T-helper 2 cell treated with Interferon-gamma antibody and Interleukin-4, amounts not matched to agents 100 ng/mL and 5 ng/mL, for 36 hours (primary cell): ENCODE results near the gene TBC1D10A. TPM values are rescaled to one million over a fixed set of nuclear protein-coding genes. Genes with fewer than 3 reads are reported as not detected.

Experiments used
- intact Hi-C: fragments of 100-400 bp; cut with micrococcal nuclease; formaldehyde crosslinking; loops from one replicate; pipeline ENCODE4 v1.15.1; 2023
- total RNA-seq: library from RNA; stranded (reverse); gene quantifications from 2 replicates; pipeline ENCODE4 v1.2.3, GENCODE V29; 2022

Gene TBC1D10A, protein sequence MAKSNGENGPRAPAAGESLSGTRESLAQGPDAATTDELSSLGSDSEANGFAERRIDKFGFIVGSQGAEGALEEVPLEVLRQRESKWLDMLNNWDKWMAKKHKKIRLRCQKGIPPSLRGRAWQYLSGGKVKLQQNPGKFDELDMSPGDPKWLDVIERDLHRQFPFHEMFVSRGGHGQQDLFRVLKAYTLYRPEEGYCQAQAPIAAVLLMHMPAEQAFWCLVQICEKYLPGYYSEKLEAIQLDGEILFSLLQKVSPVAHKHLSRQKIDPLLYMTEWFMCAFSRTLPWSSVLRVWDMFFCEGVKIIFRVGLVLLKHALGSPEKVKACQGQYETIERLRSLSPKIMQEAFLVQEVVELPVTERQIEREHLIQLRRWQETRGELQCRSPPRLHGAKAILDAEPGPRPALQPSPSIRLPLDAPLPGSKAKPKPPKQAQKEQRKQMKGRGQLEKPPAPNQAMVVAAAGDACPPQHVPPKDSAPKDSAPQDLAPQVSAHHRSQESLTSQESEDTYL
- 46.2 and 46.6 TPM in 2 replicates for total RNA-seq

DNA sequence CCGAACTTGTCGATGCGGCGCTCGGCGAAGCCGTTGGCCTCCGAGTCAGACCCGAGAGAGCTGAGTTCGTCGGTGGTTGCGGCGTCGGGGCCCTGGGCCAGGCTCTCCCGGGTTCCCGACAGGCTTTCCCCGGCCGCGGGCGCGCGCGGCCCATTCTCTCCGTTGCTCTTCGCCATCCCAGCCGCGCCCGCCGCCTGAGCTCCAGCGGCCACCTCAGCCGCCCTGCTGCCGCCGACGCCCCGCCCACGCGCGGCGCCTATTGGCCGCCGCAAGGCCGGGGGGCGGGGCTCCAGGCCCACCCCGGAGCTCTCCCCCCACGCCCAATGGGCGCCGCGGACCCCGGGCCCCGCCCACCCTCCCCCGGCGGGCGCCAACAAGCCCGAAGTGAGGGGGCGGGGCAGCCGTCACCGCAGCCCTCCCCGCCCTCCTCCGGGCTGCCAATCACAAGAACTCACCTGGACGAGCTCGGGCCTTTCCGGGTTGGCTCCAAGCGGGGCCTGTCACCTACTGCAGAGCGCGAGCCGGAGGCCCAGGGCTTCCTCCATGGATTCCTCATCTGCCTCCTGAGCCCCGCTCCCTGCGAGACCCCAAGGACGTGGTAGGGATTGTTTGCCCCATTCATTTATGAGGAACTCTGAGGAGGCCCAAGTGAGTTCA, at the start of gene TBC1D10A:
TBC1D10A (minus strand) TSS at position 236 of the 657 bp plus-strand sequence; CDS start at position 176, 60 bp downstream.
- intact Hi-C loops = loop anchor here (1.0 to 5.0 kb wide), 7 partner anchors 22 to 595 kb away; partner anchors contain the start of genes CASTOR1, MTFP1, OSM and RNF215

DNA sequence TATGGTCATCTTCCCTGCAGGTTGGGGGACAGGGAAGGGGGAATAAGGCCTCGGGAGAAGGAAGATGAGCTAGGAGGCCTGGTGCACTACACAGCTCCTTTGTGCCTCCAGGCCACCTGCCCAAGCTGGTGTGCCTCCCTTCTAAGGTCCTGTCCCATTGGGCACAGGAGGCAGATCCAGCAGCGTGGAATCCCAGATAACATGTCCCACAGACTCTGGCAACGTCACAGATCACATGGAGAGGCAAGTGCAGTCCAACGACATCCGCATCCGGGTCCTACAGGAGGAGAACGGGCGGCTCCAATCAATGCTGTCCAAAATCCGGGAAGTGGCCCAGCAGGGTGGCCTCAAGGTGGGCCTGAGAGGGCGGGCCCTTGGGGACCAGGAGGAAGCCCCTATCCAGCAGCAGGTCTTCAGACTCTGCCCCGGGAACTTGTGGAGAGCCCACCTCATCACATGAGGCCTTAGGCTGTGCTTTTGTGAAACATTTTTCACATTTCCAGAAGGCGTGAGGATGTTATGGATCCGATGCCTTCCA, 48.6 kb upstream of the TBC1D10A start:
- intact Hi-C loops = no loop called here

DNA sequence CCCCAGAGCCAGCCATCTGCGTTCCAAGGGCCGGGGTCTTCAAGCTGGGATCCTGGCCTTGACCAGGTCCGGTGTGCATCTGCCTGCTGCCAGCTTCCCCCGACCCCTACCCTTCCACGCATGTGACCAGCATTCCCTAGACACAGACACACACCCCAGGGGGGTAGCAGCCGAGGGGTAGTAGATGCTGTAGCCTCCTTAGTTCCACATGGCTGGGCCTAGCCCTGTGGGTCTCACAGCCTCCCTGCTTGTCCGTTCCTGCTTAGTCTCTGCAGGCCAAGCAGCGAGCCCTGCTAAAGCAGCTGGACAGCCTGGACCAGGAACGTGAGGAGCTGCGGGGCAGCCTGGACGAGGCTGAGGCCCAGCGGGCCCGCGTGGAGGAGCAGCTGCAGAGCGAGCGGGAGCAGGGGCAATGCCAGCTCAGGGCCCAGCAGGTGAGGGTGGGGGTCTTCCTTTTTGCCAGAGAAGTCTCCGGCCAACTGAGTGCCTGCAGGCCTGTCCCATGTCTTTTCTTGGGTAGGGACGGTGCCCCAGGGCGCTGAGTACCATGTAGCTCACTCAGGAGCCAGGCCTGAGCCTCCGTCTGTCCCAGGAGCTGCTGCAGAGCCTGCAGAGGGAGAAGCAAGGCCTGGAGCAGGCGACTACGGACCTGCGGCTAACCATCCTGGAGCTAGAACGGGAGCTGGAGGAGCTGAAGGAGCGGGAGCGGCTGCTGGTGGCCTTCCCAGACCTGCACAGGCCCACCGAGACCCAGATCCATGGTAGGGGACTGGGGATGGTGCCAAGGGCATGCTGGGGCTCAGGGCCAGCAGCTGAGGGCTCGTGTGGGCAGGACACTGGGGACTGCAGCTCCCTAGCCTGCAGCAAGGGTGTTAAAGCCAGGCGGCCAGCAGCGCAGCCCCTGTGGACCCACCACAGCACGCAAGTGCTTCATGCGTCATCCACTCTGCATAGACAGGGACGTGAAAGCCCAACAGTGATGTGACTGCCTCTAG, 46.9 kb upstream of the TBC1D10A start:
- intact Hi-C loops = no loop called here

DNA sequence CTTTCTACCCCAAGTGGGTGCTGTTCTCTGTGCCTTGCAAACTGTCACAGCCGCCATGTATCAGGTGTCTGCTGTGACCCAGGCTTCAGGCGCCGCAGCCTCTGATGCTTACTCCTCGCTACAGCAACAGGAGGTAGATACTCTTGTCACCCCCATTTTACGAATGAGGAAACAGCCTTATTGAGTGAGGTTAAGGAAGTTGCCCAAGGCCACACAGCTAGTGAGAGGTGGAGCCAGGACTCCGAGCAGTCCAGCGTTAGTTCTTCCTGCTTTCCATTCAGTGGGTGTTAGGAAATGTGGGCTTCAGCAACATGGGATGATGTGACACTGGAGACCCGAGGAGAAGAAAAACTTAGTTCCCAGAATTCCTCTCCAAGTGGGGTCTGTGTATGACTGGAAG, 46.2 kb upstream of the TBC1D10A start:
- intact Hi-C loops = no loop called here

DNA sequence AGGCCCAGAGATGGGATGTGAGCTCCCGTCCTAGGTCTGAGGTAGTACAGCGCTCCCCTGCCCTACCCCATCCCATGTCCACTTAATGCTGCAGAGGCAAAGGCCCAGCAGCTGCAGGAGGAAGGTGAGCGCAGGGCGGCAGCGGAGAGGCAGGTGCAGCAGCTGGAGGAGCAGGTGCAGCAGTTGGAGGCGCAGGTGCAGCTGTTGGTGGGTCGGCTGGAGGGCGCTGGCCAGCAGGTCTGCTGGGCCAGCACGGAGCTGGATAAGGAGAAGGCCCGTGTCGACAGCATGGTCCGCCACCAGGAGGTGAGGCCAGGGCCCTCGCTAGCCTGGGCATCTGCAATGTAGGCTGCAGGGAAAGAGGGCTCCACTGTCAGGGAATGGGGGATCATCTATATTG, 45.2 kb upstream of the TBC1D10A start:
- intact Hi-C loops = no loop called here

DNA sequence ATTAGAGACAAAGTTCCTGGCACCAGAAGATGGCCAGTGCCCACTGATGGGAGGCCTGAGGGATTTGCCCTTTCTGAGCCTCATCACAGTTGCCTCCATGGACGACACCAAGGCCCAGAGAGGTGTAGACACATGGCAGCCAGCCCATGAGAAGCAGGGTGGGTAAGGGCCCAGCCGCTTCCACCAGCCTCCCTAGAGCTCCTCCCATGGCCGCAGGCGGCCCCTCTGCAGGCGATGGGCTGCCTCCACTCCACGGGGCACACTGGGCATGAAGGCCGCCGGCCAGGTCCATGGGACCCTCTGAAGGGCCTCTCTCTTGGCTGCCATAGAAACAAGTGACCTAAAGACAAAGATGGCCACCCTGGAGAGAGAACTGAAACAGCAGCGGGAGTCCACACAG, 44.6 kb upstream of the TBC1D10A start:
- intact Hi-C loops = no loop called here

DNA sequence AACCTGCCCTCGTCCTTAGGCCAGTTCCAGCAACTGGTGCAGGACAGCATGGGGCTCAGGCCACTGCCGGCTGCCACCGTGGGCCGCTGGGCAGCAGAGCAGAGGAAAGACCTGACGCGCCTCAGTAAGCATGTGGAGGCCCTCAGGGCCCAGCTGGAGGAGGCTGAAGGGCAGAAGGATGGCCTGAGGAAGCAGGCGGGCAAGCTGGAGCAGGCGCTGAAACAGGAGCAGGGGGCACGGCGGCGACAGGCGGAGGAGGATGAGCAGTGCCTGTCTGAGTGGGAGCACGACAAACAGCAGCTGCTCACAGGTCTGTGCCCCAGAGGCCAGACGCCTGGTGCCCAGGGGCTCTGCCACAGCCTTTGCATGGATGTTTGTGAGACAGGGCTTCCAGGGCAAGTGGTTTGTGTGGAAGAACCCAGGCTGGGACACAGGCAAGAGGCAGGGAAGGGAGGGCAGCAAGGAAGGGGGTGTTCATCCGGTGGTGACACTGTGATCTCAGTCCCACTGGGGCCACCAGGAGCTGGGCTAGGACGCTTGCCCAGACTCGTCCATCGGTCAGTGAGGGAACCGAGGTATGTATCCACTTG, 44.0 kb upstream of the TBC1D10A start:
- intact Hi-C loops = no loop called here

DNA sequence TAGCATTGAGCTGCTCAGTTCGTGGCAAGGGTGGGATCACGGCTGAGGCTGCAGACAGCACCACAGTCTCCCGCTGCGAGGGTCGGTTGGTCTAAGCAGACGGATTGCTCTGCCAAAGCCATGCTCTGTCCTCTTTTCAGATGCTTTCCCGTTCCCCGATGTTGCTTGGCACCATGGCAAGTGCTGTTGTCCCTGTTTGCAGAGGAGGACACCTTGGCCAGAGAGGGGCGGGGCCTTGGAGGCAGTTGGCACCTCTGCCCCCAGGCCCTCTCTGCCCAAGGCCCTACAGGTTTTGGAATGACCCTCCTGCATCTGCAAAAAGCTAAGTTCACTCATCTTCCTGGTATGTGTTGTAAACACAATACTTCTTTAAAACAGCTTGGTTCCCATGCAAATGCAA, 41.7 kb upstream of the TBC1D10A start:
- intact Hi-C loops = no loop called here

DNA sequence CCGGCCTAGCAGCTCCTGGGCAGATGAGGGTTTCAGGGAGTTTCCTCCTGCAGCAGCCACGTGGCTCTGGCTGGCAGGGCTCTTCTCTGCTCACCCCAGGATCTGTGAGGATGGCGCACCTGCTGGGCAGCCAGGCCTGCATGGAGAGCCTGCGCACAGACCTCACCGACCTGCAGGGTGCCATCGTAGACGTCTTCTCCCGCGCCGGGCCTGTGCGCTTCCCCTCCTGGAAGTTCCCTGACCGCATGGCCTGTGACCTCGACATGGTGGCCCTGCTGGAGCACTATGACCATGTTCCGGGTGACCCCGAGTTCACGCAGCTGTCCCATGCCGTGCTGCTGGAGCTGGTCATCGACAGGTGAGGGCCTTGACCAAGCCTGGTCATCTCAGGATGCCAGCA, 39.1 kb upstream of the TBC1D10A start:
- intact Hi-C loops = no loop called here

DNA sequence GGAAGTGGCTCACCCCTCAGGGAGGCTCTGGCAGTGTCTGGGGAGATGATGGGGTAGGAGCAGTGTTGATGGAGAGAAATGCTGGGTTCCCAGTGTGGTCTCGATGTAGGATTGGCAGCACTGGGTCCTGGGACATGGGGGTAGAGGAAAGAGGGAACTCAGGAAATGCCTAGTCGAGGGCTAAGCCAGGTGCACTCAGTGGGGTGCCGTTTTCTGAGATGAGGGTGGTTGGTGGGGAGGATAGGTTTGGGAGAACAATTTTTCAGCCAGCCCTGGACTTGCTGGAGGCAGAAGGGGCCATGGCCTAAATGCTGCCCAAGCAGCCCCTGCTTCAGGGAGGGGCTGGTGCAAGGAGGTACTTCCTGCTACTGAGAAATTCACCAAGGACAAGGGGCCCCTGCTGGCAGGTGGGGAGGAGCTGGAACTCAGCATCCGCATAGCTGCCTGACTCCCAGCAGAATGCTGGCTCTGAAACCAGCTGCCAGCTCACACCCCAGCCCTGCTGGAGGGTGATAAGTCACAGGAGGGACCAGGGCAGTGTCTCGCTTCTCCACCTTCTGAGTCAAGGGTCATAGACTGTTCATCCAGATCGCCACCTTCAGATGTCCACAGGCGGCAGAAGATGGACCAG, 36.0 kb upstream of the TBC1D10A start:
- intact Hi-C loops = no loop called here

DNA sequence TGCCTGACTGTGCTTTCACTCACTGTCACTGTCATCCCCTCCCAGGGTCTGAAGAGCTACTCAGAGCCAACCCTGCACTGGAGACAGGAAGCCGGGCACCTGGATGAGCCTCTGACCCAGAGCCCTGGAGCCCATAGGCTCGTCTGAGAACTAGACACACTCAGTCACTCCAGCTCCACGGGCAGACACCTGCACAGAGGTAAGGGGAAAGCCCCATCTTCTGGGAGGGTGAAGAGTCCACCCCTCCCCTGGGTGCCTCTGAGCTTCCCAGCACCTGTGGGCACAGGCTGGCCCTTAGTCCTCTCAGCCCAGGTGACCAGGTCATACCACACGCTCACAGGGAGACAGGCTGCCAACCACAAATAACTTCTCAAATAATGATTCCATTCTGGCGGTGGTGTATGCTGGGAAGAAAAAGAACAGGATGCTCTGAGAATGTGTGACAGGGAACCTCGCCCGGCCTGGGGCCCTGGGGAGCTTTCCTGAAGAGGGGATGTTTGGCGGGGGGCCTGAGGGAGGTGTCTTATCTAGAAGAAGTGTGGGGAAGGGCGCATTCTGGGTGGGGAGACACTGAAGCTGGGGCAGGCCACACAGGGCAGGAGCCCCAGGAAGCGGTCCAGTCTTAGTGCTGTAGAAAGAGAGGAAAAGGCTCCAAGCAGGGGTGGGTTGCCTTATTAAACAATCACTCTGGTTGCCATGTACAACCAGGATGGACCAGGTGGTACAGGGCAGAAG, 35.3 kb upstream of the TBC1D10A start:
- intact Hi-C loops = no loop called here

DNA sequence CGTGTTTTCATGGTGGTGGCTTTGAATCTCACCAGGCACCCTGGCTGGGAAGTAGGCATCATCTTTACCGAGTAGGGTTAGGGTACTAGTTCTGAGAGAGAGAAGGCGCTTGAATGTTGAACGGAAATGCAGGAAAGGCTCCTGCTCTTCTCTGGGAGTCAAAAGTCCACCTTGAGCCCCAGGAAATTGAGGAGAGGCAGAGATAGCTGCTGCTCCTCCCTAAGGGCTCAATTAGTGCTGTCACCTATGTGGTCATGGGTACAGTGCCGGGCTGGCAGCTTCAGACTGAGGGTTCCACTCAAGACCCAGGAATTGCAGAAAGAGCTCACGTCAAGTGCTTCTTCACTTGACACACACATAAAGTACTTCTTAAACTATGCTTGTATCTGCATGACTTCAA, 31.8 kb upstream of the TBC1D10A start:
- intact Hi-C loops = no loop called here

DNA sequence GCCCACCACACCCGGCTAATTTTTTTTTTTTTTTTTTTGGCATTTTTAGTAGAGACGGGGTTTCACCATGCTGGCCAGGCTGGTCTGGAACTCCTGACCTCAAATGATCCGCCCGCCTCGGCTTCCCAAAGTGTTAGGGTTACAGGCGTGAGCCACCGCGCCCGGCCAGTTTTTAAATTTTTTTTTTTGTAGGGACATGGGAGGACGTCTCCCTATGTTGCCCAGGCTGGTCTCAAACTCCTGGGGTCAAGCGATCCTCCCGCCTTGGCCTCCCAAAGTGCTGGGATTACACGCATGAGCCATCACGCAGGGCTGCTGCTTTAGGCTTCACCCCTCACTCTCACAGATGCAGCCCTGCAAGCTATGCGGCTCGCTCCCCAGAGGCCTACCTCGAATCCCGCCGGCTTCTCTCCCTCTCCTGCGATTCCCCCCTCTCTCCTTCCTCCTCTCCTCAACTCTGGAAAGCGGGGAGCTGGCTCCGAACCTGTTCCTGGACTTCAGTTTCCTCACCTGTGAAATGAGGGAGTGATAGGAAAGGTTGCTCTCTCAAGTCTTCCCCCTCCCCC, 31.0 kb upstream of the TBC1D10A start:
- intact Hi-C loops = loop anchor here (2.0 kb wide), 2 partner anchors 29 to 67 kb away; partner anchors contain the start of genes MTFP1 and RNF215

DNA sequence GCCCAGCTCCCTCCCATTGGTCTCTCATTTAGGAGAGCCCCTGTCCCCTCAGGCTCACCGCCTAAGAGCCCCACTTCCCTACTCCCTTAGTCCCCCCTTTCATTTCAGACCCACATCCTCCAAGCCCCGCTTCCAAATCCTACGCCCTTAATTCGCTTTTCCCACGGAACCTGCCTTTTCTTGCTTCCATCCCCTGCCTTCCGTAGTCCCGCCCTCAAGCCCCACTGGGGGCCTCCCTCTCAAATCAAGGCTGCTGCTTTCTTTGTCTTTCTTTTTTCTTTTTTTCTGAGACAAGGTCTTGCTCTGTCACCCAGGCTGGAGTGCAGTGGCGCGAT, 30.5 kb upstream of the TBC1D10A start:
- intact Hi-C loops = loop anchor here (2.0 kb wide), 2 partner anchors 30 to 68 kb away; partner anchors contain the start of genes MTFP1 and RNF215

DNA sequence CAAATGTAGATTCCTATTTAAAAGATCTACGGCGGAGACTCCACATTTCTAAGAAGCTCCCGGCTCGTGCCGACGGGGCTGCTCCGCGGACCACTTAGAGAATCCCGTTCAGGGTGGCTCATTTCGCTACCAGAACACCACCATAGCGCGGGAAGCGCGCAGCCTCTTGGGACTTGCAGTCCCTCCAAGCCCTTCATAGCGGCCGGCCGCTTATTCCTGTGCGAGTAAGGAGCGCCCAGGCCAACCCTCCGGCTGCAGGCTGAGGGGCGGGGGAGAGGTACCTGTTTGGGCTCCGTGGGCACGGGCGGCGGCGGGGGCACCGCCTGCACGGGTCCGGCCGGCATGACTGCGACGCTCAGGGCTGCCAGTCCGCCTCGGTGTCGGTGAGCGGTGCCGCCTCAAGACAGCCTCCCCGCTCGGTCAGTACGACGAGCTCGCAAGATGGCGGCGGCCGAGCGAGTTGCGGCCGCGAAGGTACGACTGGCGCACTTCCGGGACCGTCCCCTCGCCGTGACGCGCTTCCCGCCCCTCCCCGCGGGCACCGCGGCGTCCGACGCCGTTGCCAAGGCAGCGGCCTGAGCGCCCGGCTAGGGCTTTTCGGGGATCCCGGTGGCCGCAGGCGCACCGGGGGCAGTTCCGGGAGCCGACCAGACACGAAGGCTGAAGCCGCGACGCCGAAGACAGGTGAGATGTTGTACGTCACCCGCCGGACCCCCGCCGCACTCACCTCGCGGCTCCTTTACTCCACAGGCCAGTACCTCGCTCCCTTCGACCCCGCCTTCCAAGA, 29.9 kb upstream of the TBC1D10A start, which contains the start of the genes CCDC157 and SF3A1:
CCDC157 (plus strand) TSS at position 559 of the 787 bp plus-strand sequence. CDS start 8,994 bp downstream, outside the sequence.
SF3A1 (minus strand) TSS at position 446 of the 787 bp plus-strand sequence; CDS start at position 344, 102 bp downstream.
- intact Hi-C loops = loop anchor here (1.0 to 2.0 kb wide), 6 partner anchors 30 to 90 kb away; partner anchors contain the start of genes CASTOR1, MTFP1, OSM and RNF215

DNA sequence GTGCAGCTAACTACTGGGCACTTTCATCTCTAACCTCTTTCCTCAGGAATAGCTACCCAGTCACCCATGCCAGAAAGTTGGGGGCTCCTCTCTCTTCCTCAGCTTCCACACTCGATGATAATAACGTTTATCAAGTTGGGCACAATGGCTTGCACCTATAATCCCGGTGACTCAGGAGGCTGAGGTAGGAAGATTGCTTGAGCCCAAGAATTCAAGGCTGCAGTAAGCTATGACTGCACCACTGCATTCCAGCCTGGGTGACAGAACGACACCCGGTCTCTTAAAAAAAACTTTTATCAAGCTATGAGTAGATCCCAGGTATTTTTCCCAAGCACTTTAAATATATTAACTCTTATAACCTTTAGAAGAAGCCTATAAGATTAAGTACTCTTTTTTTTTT, 27.9 kb upstream of the TBC1D10A start:
- intact Hi-C loops = no loop called here

DNA sequence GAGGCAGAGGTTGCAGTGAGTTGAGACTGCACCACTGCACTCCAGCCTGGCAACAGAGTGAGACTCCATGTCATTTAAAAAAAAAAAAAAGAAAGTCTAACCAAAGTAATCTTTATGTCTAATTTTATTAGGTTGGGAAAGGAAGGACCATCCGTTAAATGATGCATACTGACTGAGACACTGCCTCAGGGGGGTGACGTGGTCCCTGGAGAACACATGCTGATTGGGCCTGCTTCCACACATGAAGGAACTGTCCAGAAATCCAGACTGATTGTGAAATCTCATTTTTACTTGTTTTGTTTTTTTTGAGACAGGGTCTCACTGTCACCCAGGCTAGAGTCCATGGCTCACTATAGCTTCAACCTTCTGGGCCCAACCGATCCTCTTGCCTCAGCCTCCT, 24.5 kb upstream of the TBC1D10A start:
- intact Hi-C loops = no loop called here

DNA sequence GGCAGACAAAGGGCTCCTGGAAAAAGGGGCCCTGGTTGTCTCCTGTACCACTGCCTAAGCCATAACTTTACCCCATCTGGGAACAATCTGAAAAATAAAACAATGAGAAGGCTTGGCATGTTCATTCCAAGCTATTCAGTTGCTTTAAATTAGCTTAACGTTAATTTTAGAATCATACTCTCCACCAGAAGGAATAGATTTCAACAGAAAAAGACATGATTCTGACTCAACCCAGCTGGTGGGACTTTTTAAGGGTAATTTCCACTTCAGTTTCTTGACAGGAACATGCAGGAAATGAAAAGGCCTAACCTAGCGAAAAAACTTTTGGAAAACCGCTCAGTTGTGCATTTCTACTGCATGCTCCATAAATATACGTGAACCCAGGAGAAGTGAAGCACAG, 22.1 kb upstream of the TBC1D10A start:
- intact Hi-C loops = no loop called here
